Keratinocyte (primary cell): ENCODE results near the gene DLEC1. TPM values are rescaled to one million over a fixed set of nuclear protein-coding genes. Genes with fewer than 3 reads are reported as not detected.

Experiments used
- DNase-seq: peaks from one replicate; pipeline ENCODE4 v3.0.0-alpha.2; 2011; ENCODE audit warnings: low read depth, missing footprints, low spot score
- FAIRE-seq: peaks from 2 replicates; lab custom pipeline; 2011; peaks lifted over from hg19 to GRCh38; lab: Jason Lieb, UNC
- H2AFZ ChIP-seq: 2 replicates; pipeline ENCODE4 v1.6.0; 2012; ENCODE audit warnings: low read length, control low read depth, inconsistent platforms; ENCODE audit not compliant: control insufficient read depth
- H3K27ac ChIP-seq: 2 replicates; pipeline ENCODE4 v1.5.1; 2011; ENCODE audit warnings: low read length; ENCODE audit not compliant: control insufficient read depth, insufficient read depth
- H3K27me3 ChIP-seq: 3 replicates; pipeline ENCODE4 v1.6.0; 2011; ENCODE audit warnings: low read length; ENCODE audit not compliant: control insufficient read depth, insufficient read depth; ENCODE audit errors: extremely low read depth
- H3K36me3 ChIP-seq, 2 experiments: 2 replicates in 1 of 2; 3 replicates in 1 of 2; pipeline ENCODE4 v1.5.1; 2011; ENCODE audit warnings: low read length in 2 of 2, mild to moderate bottlenecking in 1 of 2; ENCODE audit not compliant: control insufficient read depth in 2 of 2, insufficient read depth in 2 of 2; ENCODE audit errors: extremely low read depth in 1 of 2
- H3K4me1 ChIP-seq: 3 replicates; pipeline ENCODE4 v1.5.1; 2011; ENCODE audit warnings: low read length; ENCODE audit not compliant: control insufficient read depth, insufficient read depth; ENCODE audit errors: extremely low read depth
- H3K4me2 ChIP-seq: 3 replicates; pipeline ENCODE4 v1.6.0; 2011; ENCODE audit warnings: low read depth, low read length; ENCODE audit not compliant: control insufficient read depth, insufficient read depth; ENCODE audit errors: extremely low read depth
- H3K4me3 ChIP-seq, 3 experiments: fragments of 200-600 bp in 1 of 3; sonication (generic) in 1 of 3; 2 replicates in 2 of 3; 3 replicates in 1 of 3; pipeline ENCODE4 v1.5.1; 2011 to 2016; ENCODE audit warnings: low read length in 3 of 3, mild to moderate bottlenecking in 3 of 3, control low read depth in 2 of 3, inconsistent platforms in 1 of 3, low read depth in 1 of 3, mixed read lengths in 1 of 3, mixed run types in 1 of 3, moderate library complexity in 1 of 3; ENCODE audit not compliant: control insufficient read depth in 2 of 3, insufficient read depth in 2 of 3; ENCODE audit errors: extremely low read depth in 1 of 3
- H3K79me2 ChIP-seq: 2 replicates; pipeline ENCODE4 v1.6.0; 2012; ENCODE audit warnings: low read length; ENCODE audit not compliant: control insufficient read depth, insufficient read depth
- H3K9ac ChIP-seq: 3 replicates; pipeline ENCODE4 v1.6.0; 2011; ENCODE audit warnings: low read length; ENCODE audit not compliant: control insufficient read depth, insufficient read depth; ENCODE audit errors: extremely low read depth
- H3K9me1 ChIP-seq: 3 replicates; pipeline ENCODE4 v1.6.0; 2011; ENCODE audit warnings: low read length; ENCODE audit not compliant: control insufficient read depth, insufficient read depth; ENCODE audit errors: extremely low read depth
- H3K9me3 ChIP-seq: 2 replicates; pipeline ENCODE4 v1.5.1; 2012; ENCODE audit warnings: low read depth, low read length; ENCODE audit not compliant: control insufficient read depth
- H4K20me1 ChIP-seq: 3 replicates; pipeline ENCODE4 v1.6.0; 2011; ENCODE audit warnings: low read length; ENCODE audit not compliant: control insufficient read depth, insufficient read depth; ENCODE audit errors: extremely low read depth
- EZH2 ChIP-seq: IDR thresholded peaks from one replicate; pipeline ENCODE4 v1.6.1; 2012; ENCODE audit warnings: inconsistent platforms, mild to moderate bottlenecking, low read length, moderate library complexity
- dilution Hi-C: fragments of 300-500 bp; cut with MboI; formaldehyde crosslinking; loops from one replicate; pipeline ENCODE4 v1.7.0; 2020; ENCODE audit warnings: low sequenced_read_pairs; ENCODE audit not compliant: extremely low pct_ligation_motif_present
- polyA plus RNA-seq, 5 experiments: library from polyadenylated mRNA; depleted of rRNA in 3 of 5; stranded (reverse) in 3 of 5; stranded (forward) in 1 of 5; unstranded in 1 of 5; fragments of >200 nt; gene quantifications; 1 replicate in 1 of 5; 2 replicates in 3 of 5; 3 replicates in 1 of 5; pipeline versions ENCODE4 v1.2.1 to v1.2.3, GENCODE V29; 2011 to 2012; ENCODE audit warnings: missing spikeins in 2 of 5, low read depth in 1 of 5, low replicate concordance in 1 of 5
- TF ChIP-seq, protein P1 (sequence below), 3 experiments: IDR thresholded peaks in 1 of 3; conservative IDR thresholded peaks in 1 of 3; optimal IDR thresholded peaks in 1 of 3; 2 replicates in 2 of 3; 3 replicates in 1 of 3; pipeline versions ENCODE3 to v1.5.1; 2011; ENCODE audit warnings: low read length in 3 of 3, mild to moderate bottlenecking in 3 of 3, moderate library complexity in 2 of 3, control low read depth in 1 of 3, inconsistent platforms in 1 of 3; ENCODE audit not compliant: insufficient read depth in 2 of 3; ENCODE audit errors: extremely low read depth in 1 of 3

Gene DLEC1
- polyA plus RNA-seq, 1 donor (not counting 4 experiments of a cell fraction or from before 2014, with no cell fraction given), result not detected

DNA sequence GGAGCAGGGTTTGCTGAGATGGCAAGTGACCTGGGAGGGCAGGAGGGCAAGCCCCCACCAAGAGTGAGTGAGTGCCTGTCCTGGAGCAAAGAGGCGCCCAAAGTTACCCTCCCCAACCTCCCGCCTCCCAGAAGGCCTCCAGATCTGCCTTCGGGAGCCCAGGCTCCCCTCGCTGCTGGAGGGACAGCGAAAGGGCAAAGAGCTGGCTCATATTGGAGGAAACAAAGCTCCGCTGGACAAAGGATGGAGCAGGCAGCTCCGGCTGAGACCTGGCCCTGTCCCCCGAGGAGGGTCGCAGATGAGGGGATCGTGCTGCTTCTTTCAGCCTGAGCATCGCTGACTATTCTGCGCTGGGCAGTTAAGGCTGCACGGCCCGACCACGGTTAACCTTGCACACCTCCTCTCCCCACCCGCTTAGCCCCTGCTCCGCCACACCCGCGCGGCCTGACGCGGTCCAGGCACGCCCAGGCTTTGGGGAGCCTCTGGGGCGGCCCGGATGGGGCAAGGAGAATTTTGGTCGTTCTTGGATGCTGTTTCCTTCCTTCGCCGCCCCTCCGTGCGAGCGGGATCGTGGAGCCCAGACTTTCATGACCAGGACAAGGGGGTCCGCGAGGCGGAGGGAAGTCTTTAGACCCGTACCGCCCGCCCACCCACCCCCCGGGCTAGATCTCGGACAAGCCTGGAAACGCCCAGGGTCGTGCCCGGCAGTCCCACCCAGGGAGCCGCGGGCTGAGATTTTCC, 10.2 kb upstream of the DLEC1 start:
- Histone ChIP-seq H3K36me3 (no peaks in the 10 kb centered on the region), H3K9me3 (no peaks in the 10 kb centered on the region), H3K79me2 (peaks cover under 1% of the 10 kb centered on the region), H3K4me3 (peak overlapping the region; percentile 64 to 68 (median 66)), H3K4me2 (peak overlapping the region; percentile 70), H3K9me1 (no peaks in the 10 kb centered on the region), H2AFZ (peak overlapping the region; percentile 51), H3K27me3 (no peaks in the 10 kb centered on the region), H4K20me1 (peaks cover 3% of the 10 kb centered on the region), H3K9ac (peak overlapping the region; percentile 78), H3K4me1 (peaks cover 50% of the 10 kb centered on the region), H3K27ac (no peak overlapping the region)
- DNase-seq (no peak), FAIRE-seq (no peak)
- dilution Hi-C loops, result no loop called here
- TF ChIP-seq, protein P1, sequence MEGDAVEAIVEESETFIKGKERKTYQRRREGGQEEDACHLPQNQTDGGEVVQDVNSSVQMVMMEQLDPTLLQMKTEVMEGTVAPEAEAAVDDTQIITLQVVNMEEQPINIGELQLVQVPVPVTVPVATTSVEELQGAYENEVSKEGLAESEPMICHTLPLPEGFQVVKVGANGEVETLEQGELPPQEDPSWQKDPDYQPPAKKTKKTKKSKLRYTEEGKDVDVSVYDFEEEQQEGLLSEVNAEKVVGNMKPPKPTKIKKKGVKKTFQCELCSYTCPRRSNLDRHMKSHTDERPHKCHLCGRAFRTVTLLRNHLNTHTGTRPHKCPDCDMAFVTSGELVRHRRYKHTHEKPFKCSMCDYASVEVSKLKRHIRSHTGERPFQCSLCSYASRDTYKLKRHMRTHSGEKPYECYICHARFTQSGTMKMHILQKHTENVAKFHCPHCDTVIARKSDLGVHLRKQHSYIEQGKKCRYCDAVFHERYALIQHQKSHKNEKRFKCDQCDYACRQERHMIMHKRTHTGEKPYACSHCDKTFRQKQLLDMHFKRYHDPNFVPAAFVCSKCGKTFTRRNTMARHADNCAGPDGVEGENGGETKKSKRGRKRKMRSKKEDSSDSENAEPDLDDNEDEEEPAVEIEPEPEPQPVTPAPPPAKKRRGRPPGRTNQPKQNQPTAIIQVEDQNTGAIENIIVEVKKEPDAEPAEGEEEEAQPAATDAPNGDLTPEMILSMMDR (optimal IDR thresholded peaks at IDR 0.05 in 1 of 3, IDR thresholded peaks at IDR 0.05 in 1 of 3, conservative IDR thresholded peaks at IDR 0.05 in 1 of 3; ENCODE audit: extremely low read depth in 1 of 3, insufficient read depth in 2 of 3, low read length in 3 of 3), result no peak
- TF ChIP-seq EZH2, result no peak

- H4K20me1 ChIP-seq, result peaks cover 3% of the 10 kb centered on the region
- FAIRE-seq (no peak), DNase-seq (no peak)
- H3K4me3 ChIP-seq, result peak within 1 kb of the TSS; percentile 64 to 68 (median 66)
- H3K9me1 ChIP-seq, result no peaks in the 10 kb centered on the region
- peak within 1 kb of the TSS; percentile 92 for H3K27ac ChIP-seq
- H3K36me3 ChIP-seq, result no peaks in the 10 kb centered on the region
- peak within 1 kb of the TSS; percentile 53 for H2AFZ ChIP-seq
- dilution Hi-C loops, result no loop called here
- no peak for TF ChIP-seq EZH2
- TF ChIP-seq, protein P1 (optimal IDR thresholded peaks at IDR 0.05 in 1 of 3, IDR thresholded peaks at IDR 0.05 in 1 of 3, conservative IDR thresholded peaks at IDR 0.05 in 1 of 3; ENCODE audit: extremely low read depth in 1 of 3, insufficient read depth in 2 of 3, low read length in 3 of 3), result no peak
- peak within 1 kb of the TSS; percentile 81 for H3K4me2 ChIP-seq
- peak within 1 kb of the TSS; percentile 78 for H3K9ac ChIP-seq
- H3K27me3 ChIP-seq, result no peaks in the 10 kb centered on the region
- peaks cover 46% of the 10 kb centered on the region for H3K4me1 ChIP-seq
- H3K9me3 ChIP-seq, result no peaks in the 10 kb centered on the region
- no peaks in the 10 kb centered on the region for H3K79me2 ChIP-seq
Measured at GRCh38 chr3:38029400-38030125, 9.4 kb upstream of the DLEC1 start, which contains the start of gene PLCD1. PLCD1 (minus strand) TSS chr3:38029642; CDS start chr3:38029539, 103 bp downstream.
